H9 (cell line): ENCODE measurements around the gene PAFAH1B2. TPM values are rescaled to one million over a fixed set of nuclear protein-coding genes. Genes with fewer than 3 reads are reported as not detected.
A peak's percentile ranks its signal among the peaks of the same experiment; 100 is the strongest.

Experiments used
- DNase-seq: peaks from one replicate; pipeline ENCODE4 v3.0.0-alpha.2; 2017
- H2AFZ ChIP-seq: one replicate; pipeline ENCODE4 v1.6.1; 2013; ENCODE audit warnings: mild to moderate bottlenecking, low read length, control low read depth, moderate library complexity
- H2AK5ac ChIP-seq: 2 replicates; pipeline ENCODE4 v1.6.1; 2013; ENCODE audit warnings: low read length, control low read depth, mixed read lengths; ENCODE audit not compliant: insufficient read length
- H2BK120ac ChIP-seq: one replicate; pipeline ENCODE4 v1.6.1; 2013; ENCODE audit warnings: low read depth, mild to moderate bottlenecking, low read length, control low read depth, inconsistent platforms; ENCODE audit not compliant: poor library complexity, severe bottlenecking
- H2BK12ac ChIP-seq: 2 replicates; pipeline ENCODE4 v1.6.1; 2013; ENCODE audit warnings: low read length, control low read depth, mixed read lengths, low read depth; ENCODE audit not compliant: insufficient read length
- H2BK15ac ChIP-seq: 2 replicates; pipeline ENCODE4 v1.6.1; 2013; ENCODE audit warnings: low read depth, low read length, control low read depth
- H2BK20ac ChIP-seq: one replicate; pipeline ENCODE4 v1.6.1; 2013; ENCODE audit warnings: low read depth, mild to moderate bottlenecking, low read length, control low read depth, inconsistent platforms; ENCODE audit not compliant: poor library complexity, severe bottlenecking
- H2BK5ac ChIP-seq: 2 replicates; pipeline ENCODE4 v1.6.1; 2013; ENCODE audit warnings: low read length, control low read depth, mixed read lengths; ENCODE audit not compliant: insufficient read length
- H3K14ac ChIP-seq: 2 replicates; pipeline ENCODE4 v1.6.1; 2013; ENCODE audit warnings: low read length, control low read depth; ENCODE audit not compliant: insufficient read depth
- H3K18ac ChIP-seq: 2 replicates; pipeline ENCODE4 v1.6.1; 2013; ENCODE audit warnings: low read depth, mild to moderate bottlenecking, mixed read lengths, low read length, control low read depth; ENCODE audit not compliant: insufficient read length
- H3K23ac ChIP-seq: 2 replicates; pipeline ENCODE4 v1.6.1; 2013; ENCODE audit warnings: low read length, control low read depth, mixed read lengths, low read depth; ENCODE audit not compliant: insufficient read length
- H3K23me2 ChIP-seq: 2 replicates; pipeline ENCODE4 v1.6.1; 2013; ENCODE audit warnings: low read depth, mild to moderate bottlenecking, mixed read lengths, low read length, control low read depth; ENCODE audit not compliant: insufficient read length, poor library complexity, severe bottlenecking
- H3K27ac ChIP-seq: 2 replicates; pipeline ENCODE4 v1.5.1; 2013; ENCODE audit warnings: low read length, control low read depth, mixed read lengths, low read depth; ENCODE audit not compliant: insufficient read length
- H3K27me3 ChIP-seq: 2 replicates; pipeline ENCODE4 v1.6.1; 2013; ENCODE audit warnings: low read length, control low read depth, inconsistent platforms; ENCODE audit not compliant: insufficient read depth
- H3K4ac ChIP-seq: 2 replicates; pipeline ENCODE4 v1.6.1; 2013; ENCODE audit warnings: low read depth, mild to moderate bottlenecking, control low read depth, inconsistent platforms, low read length, moderate library complexity
- H3K4me1 ChIP-seq: 2 replicates; pipeline ENCODE4 v1.6.1; 2013; ENCODE audit warnings: low read length, control low read depth, inconsistent platforms; ENCODE audit not compliant: insufficient read depth
- H3K4me2 ChIP-seq: 2 replicates; pipeline ENCODE4 v1.6.1; 2013; ENCODE audit warnings: low read length, control low read depth, mixed read lengths; ENCODE audit not compliant: insufficient read length, insufficient read depth
- H3K56ac ChIP-seq: 2 replicates; pipeline ENCODE4 v1.6.1; 2013; ENCODE audit warnings: low read depth, mild to moderate bottlenecking, mixed read lengths, low read length, control low read depth; ENCODE audit not compliant: insufficient read length
- H3K79me1 ChIP-seq: 2 replicates; pipeline ENCODE4 v1.6.1; 2013; ENCODE audit warnings: low read depth, mild to moderate bottlenecking, moderate library complexity, low read length, control low read depth, inconsistent platforms; ENCODE audit not compliant: insufficient read depth, poor library complexity, severe bottlenecking
- H3K79me2 ChIP-seq: 2 replicates; pipeline ENCODE4 v1.6.1; 2013; ENCODE audit warnings: low read length, control low read depth, inconsistent platforms; ENCODE audit not compliant: insufficient read depth
- H3K9ac ChIP-seq: 2 replicates; pipeline ENCODE4 v1.6.1; 2013; ENCODE audit warnings: low read length, control low read depth, mixed read lengths; ENCODE audit not compliant: insufficient read length; ENCODE audit errors: extremely low read depth
- H3K9me3 ChIP-seq: one replicate; pipeline ENCODE4 v1.6.1; 2013; ENCODE audit warnings: low read depth, low read length, inconsistent platforms; ENCODE audit not compliant: control insufficient read depth
- H3T11ph ChIP-seq: one replicate; pipeline ENCODE4 v1.6.1; 2013; ENCODE audit warnings: mild to moderate bottlenecking, low read length, control low read depth, inconsistent platforms
- H4K20me1 ChIP-seq: one replicate; pipeline ENCODE4 v1.6.1; 2013; ENCODE audit not compliant: control insufficient read depth, insufficient read length, insufficient read depth
- H4K5ac ChIP-seq: 2 replicates; pipeline ENCODE4 v1.6.1; 2013; ENCODE audit warnings: low read depth, mild to moderate bottlenecking, mixed read lengths, low read length, control low read depth; ENCODE audit not compliant: insufficient read length
- H4K8ac ChIP-seq: replicated peaks from 2 replicates; pipeline ENCODE4 v1.6.1; 2013; ENCODE audit warnings: low read length, control low read depth, mixed read lengths, low read depth; ENCODE audit not compliant: insufficient read length
- H4K91ac ChIP-seq: 2 replicates; pipeline ENCODE4 v1.6.1; 2013; ENCODE audit warnings: low read depth, mild to moderate bottlenecking, moderate library complexity, mixed read lengths, low read length, control low read depth; ENCODE audit not compliant: insufficient read length
- H3K27ac Mint-ChIP-seq, 3 experiments: 2 replicates in 2 of 3; 3 replicates in 1 of 3; pipeline ENCODE4 v1.8.0; 2020 to 2021; ENCODE audit warnings: mixed read lengths in 3 of 3, mild to moderate bottlenecking in 1 of 3, moderate library complexity in 1 of 3
- H3K27me3 Mint-ChIP-seq: 2 replicates; pipeline ENCODE4 v1.8.0; 2021; ENCODE audit warnings: low read depth, mild to moderate bottlenecking, moderate library complexity, mixed read lengths
- H3K36me3 Mint-ChIP-seq, 3 experiments: 2 replicates in 2 of 3; 3 replicates in 1 of 3; pipeline ENCODE4 v1.8.0; 2020 to 2021; ENCODE audit warnings: low read depth in 3 of 3, mixed read lengths in 3 of 3; ENCODE audit not compliant: insufficient read depth in 1 of 3
- H3K4me1 Mint-ChIP-seq, 2 experiments: 2 replicates each; pipeline ENCODE4 v1.8.0; 2020; ENCODE audit warnings: mixed read lengths in 2 of 2
- H3K4me3 Mint-ChIP-seq, 2 experiments: 2 replicates in 1 of 2; 3 replicates in 1 of 2; pipeline ENCODE4 v1.8.0; 2020 to 2021; ENCODE audit warnings: mild to moderate bottlenecking in 2 of 2, mixed read lengths in 2 of 2, moderate library complexity in 1 of 2
- H3K9me3 Mint-ChIP-seq, 2 experiments: 2 replicates in 1 of 2; 3 replicates in 1 of 2; pipeline ENCODE4 v1.8.0; 2020; ENCODE audit warnings: mild to moderate bottlenecking in 2 of 2, mixed read lengths in 2 of 2, moderate library complexity in 1 of 2
- CTCF ChIP-seq: fragments of 200-600 bp; sonication (generic); conservative IDR thresholded peaks from 3 replicates; pipeline ENCODE4 v1.8.0; 2021; ENCODE audit warnings: antibody characterized with exemption, mild to moderate bottlenecking
- WGBS: extraction: QIAGEN DNeasy Blood & Tissue Kit; methylation state at CpG from one replicate; pipeline ENCODE4 v1.1.7; 2013; ENCODE audit warnings: missing lambda C conversion rate, low lambda C conversion rate, mixed read lengths; ENCODE audit not compliant: insufficient read length; ENCODE audit errors: extremely low coverage; 5-methylcytosine and 5-hydroxymethylcytosine counted together
- total RNA-seq: library from RNA; stranded (reverse); gene quantifications from 2 replicates; pipeline ENCODE4 v1.2.1, GENCODE V29; 2021

PAFAH1B2 gene
- total RNA-seq, 1 experiment from 2014 or later = 161 TPM

- Histone ChIP-seq H3K9me3 (no peaks in the 10 kb centered on the region), H2BK20ac (no peak overlapping the region), H3K79me1 (no peaks in the 10 kb centered on the region), H3K14ac (no peak overlapping the region), H4K91ac (no peak overlapping the region), H2BK12ac (no peak overlapping the region), H3K23ac (no peak overlapping the region), H3K18ac (no peak overlapping the region), H3K27ac (no peak overlapping the region), H2BK120ac (no peak overlapping the region), H3K79me2 (no peaks in the 10 kb centered on the region), H3K9ac (no peak overlapping the region), H3K27me3 (no peaks in the 10 kb centered on the region), H3T11ph (no peak overlapping the region), H3K4me1 (no peaks in the 10 kb centered on the region), H2BK15ac (no peak overlapping the region), H3K4me2 (no peak overlapping the region), H2AFZ (no peak overlapping the region), H3K56ac (no peak overlapping the region), H4K8ac (no peak overlapping the region), H3K23me2 (no peaks in the 10 kb centered on the region), H2BK5ac (no peak overlapping the region), H4K20me1 (no peaks in the 10 kb centered on the region), H2AK5ac (no peak overlapping the region), H3K4ac (no peak overlapping the region), H4K5ac (no peak overlapping the region)
- H3K27me3 Mint-ChIP-seq = no peaks in the 10 kb centered on the region
- H3K4me1 Mint-ChIP-seq = peaks cover 3 to 6% of the 10 kb centered on the region in 2 experiments
- DNase-seq = no peak
- no peaks in the 10 kb centered on the region for H3K9me3 Mint-ChIP-seq
- TF ChIP-seq CTCF = no peak
- no CpG with 5 or more reads among the region's 14 CpGs for WGBS
- peaks cover 6 to 70% (median 32%) of the 10 kb centered on the region in 3 experiments for H3K36me3 Mint-ChIP-seq
- H3K4me3 Mint-ChIP-seq = no peak overlapping the region
- peak overlapping the region in 1 of 3 experiments; percentile 72; a peak in 1 of 7 replicates for H3K27ac Mint-ChIP-seq
These were observed 79.1 kb downstream of the PAFAH1B2 start for GRCh38 chr11:117222991-117223740.
